Suprapubic skin (tissue), 4 donors: Measurements from ENCODE around the gene CXorf58.
A peak's percentile ranks its signal among the peaks of the same experiment; 100 is the strongest.

Experiments used
- EP300 ChIP-seq: sonication (generic); formaldehyde crosslinking; IDR thresholded peaks from one replicate; pipeline ENCODE4 v1.6.1; 2017; ENCODE audit warnings: antibody characterized with exemption
- POLR2A ChIP-seq, 2 donors: fragments of 450-650 bp; IDR thresholded peaks; one replicate each; pipeline ENCODE4 v1.6.1; 2017; ENCODE audit warnings: antibody characterized with exemption in 2 of 2, mild to moderate bottlenecking in 2 of 2, moderate library complexity in 2 of 2
- POLR2AphosphoS5 ChIP-seq, 3 donors: sonication (generic); formaldehyde crosslinking; IDR thresholded peaks; one replicate each; pipeline ENCODE4 v1.6.1; 2017; ENCODE audit warnings: antibody characterized with exemption in 3 of 3
- TF ChIP-seq, protein P1 (sequence below), 2 donors: fragments of 200-600 bp in 1 of 2; fragments of 450-650 bp in 1 of 2; sonication (generic) in 1 of 2; IDR thresholded peaks; one replicate each; pipeline ENCODE4 v1.5.1; 2016 to 2019; ENCODE audit warnings: antibody characterized with exemption in 2 of 2, mild to moderate bottlenecking in 1 of 2, moderate library complexity in 1 of 2

DNA sequence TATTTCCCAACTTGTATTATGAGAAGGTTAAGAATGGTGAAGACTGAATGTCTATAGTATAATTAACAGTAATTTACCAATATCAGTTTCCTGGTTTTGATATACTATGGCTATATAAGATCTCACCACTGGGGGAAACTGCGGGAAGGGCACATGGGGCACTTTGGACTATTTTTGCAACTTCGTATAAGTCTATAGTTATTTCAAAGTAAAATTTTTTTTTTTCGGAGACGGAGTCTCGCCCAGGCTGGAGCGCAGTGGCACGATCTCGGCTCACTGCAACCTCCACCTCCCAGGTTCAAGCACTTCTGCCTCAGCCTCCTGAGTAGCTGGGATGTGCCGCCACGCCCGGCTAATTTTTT, 46.1 kb downstream of the CXorf58 start:
- TF ChIP-seq, protein P1, sequence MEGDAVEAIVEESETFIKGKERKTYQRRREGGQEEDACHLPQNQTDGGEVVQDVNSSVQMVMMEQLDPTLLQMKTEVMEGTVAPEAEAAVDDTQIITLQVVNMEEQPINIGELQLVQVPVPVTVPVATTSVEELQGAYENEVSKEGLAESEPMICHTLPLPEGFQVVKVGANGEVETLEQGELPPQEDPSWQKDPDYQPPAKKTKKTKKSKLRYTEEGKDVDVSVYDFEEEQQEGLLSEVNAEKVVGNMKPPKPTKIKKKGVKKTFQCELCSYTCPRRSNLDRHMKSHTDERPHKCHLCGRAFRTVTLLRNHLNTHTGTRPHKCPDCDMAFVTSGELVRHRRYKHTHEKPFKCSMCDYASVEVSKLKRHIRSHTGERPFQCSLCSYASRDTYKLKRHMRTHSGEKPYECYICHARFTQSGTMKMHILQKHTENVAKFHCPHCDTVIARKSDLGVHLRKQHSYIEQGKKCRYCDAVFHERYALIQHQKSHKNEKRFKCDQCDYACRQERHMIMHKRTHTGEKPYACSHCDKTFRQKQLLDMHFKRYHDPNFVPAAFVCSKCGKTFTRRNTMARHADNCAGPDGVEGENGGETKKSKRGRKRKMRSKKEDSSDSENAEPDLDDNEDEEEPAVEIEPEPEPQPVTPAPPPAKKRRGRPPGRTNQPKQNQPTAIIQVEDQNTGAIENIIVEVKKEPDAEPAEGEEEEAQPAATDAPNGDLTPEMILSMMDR (IDR thresholded peaks at IDR 0.05), result peak in 1 of 2 donors; percentile 3
- no peak for TF ChIP-seq POLR2A (IDR thresholded peaks at IDR 0.05)
- TF ChIP-seq POLR2AphosphoS5 (IDR thresholded peaks at IDR 0.05), result no peak
- TF ChIP-seq EP300, result no peak
